SU-DHL-6 (cell line): ENCODE data around the gene EEF2KMT.
"Not testable (repeated sequence)": the region's sequence is repeated elsewhere in the genome, so short reads cannot be mapped to it uniquely, and the experiment has no call there.

ENCODE experiments used
- EZH2phosphoT487 ChIP-seq: fragments of 200-600 bp; sonication (generic), shearing (Covaris generic); conservative IDR thresholded peaks from 2 replicates; pipeline ENCODE4 v1.6.1; 2018; ENCODE audit warnings: mild to moderate bottlenecking, antibody characterized with exemption, low read length, moderate library complexity, mixed read lengths
- TF ChIP-seq, protein P1 (sequence below): fragments of 200-600 bp; sonication (generic); IDR thresholded peaks from one replicate; pipeline ENCODE4 v1.5.1; 2017; ENCODE audit warnings: antibody characterized with exemption, mild to moderate bottlenecking, low read length, moderate library complexity; ENCODE audit not compliant: insufficient read depth, poor library complexity, severe bottlenecking

DNA sequence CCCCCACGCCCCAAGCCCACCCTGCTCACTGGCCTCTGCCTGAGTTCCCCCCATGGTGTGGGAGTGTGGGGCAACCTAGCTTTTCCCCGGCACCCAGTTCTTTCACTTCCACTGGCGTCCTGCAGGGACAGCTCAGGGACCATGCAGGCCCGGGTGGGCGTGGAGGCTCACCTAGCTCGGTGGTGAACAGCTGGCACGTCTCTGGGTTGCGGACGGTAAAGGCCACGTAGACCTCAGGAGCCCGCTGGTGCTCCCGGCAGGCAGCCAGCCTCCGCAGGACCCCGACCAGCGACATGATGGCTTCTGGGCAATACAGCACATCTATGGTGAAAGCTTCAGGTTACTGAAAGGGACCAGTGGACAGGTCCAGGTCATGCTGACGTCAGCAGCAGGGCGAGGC, 8.7 kb downstream of the EEF2KMT start:
- TF ChIP-seq, protein P1, sequence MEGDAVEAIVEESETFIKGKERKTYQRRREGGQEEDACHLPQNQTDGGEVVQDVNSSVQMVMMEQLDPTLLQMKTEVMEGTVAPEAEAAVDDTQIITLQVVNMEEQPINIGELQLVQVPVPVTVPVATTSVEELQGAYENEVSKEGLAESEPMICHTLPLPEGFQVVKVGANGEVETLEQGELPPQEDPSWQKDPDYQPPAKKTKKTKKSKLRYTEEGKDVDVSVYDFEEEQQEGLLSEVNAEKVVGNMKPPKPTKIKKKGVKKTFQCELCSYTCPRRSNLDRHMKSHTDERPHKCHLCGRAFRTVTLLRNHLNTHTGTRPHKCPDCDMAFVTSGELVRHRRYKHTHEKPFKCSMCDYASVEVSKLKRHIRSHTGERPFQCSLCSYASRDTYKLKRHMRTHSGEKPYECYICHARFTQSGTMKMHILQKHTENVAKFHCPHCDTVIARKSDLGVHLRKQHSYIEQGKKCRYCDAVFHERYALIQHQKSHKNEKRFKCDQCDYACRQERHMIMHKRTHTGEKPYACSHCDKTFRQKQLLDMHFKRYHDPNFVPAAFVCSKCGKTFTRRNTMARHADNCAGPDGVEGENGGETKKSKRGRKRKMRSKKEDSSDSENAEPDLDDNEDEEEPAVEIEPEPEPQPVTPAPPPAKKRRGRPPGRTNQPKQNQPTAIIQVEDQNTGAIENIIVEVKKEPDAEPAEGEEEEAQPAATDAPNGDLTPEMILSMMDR: not testable (repeated sequence)
- TF ChIP-seq EZH2phosphoT487: not testable (repeated sequence)
